Liver (tissue), 9 donors: ENCODE measurements around the gene SLC11A2. TPM values are rescaled to one million over a fixed set of nuclear protein-coding genes. Genes with fewer than 3 reads are reported as not detected.

Source experiments
- DNase-seq: peaks from one replicate; pipeline ENCODE4 v3.0.0-alpha.2; 2017; ENCODE audit warnings: low spot score
- H3K27ac ChIP-seq, 2 donors: one replicate each; pipeline ENCODE4 v1.7.0; 2013; ENCODE audit warnings: inconsistent platforms in 2 of 2, low read length in 2 of 2, control low read depth in 1 of 2, low read depth in 1 of 2, mild to moderate bottlenecking in 1 of 2
- H3K27me3 ChIP-seq, 4 donors: one replicate each; pipeline versions ENCODE4 v1.6.1 to v1.7.0; 2013; ENCODE audit warnings: low read length in 3 of 4, inconsistent platforms in 1 of 4, mild to moderate bottlenecking in 1 of 4, moderate library complexity in 1 of 4; ENCODE audit not compliant: control insufficient read depth in 4 of 4, insufficient read depth in 4 of 4
- H3K36me3 ChIP-seq, 4 donors: one replicate each; pipeline versions ENCODE4 v1.6.1 to v1.7.0; 2013; ENCODE audit warnings: low read length in 3 of 4, mild to moderate bottlenecking in 3 of 4, low read depth in 1 of 4, moderate library complexity in 1 of 4; ENCODE audit not compliant: control insufficient read depth in 4 of 4, insufficient read depth in 3 of 4
- H3K4me1 ChIP-seq, 4 donors: one replicate each; pipeline versions ENCODE4 v1.6.1 to v1.7.0; 2013; ENCODE audit warnings: low read length in 3 of 4, mild to moderate bottlenecking in 3 of 4, moderate library complexity in 1 of 4; ENCODE audit not compliant: control insufficient read depth in 4 of 4, insufficient read depth in 4 of 4
- H3K4me3 ChIP-seq, 3 donors: one replicate each; pipeline versions ENCODE4 v1.6.1 to v1.7.0; 2013; ENCODE audit warnings: low read length in 3 of 3, control low read depth in 1 of 3, low read depth in 1 of 3, mild to moderate bottlenecking in 1 of 3
- H3K9ac ChIP-seq, 2 donors: one replicate each; pipeline ENCODE4 v1.7.0; 2013; ENCODE audit warnings: low read length in 2 of 2, mild to moderate bottlenecking in 2 of 2, moderate library complexity in 2 of 2, control low read depth in 1 of 2, low read depth in 1 of 2
- H3K9me3 ChIP-seq, 4 donors: one replicate each; pipeline versions ENCODE4 v1.6.1 to v1.7.0; 2013; ENCODE audit warnings: low read length in 3 of 4; ENCODE audit not compliant: control insufficient read depth in 4 of 4
- EGR1 ChIP-seq, 2 donors: IDR thresholded peaks; 2 replicates each; pipeline ENCODE4 v1.6.1; 2016 to 2018; ENCODE audit warnings: antibody characterized with exemption in 2 of 2, low read depth in 2 of 2
- FOXA1 ChIP-seq: IDR thresholded peaks from 2 replicates; pipeline ENCODE4 v1.6.1; 2016; ENCODE audit warnings: antibody characterized with exemption
- GABPA ChIP-seq, 2 donors: IDR thresholded peaks in 1 of 2; conservative IDR thresholded peaks in 1 of 2; 2 replicates each; pipeline ENCODE4 v1.6.1; 2016; ENCODE audit warnings: antibody characterized with exemption in 2 of 2, mild to moderate bottlenecking in 1 of 2, moderate library complexity in 1 of 2
- HNF4A ChIP-seq, 2 donors: conservative IDR thresholded peaks; 2 replicates each; pipeline ENCODE4 v1.6.1; 2016; ENCODE audit warnings: antibody characterized with exemption in 2 of 2, mild to moderate bottlenecking in 2 of 2
- HNF4G ChIP-seq: IDR thresholded peaks from 2 replicates; pipeline ENCODE4 v1.6.1; 2016; ENCODE audit warnings: antibody characterized with exemption
- JUND ChIP-seq, 2 donors: IDR thresholded peaks; 2 replicates each; pipeline ENCODE4 v1.6.1; 2016; ENCODE audit warnings: antibody characterized with exemption in 2 of 2
- NR2F2 ChIP-seq: IDR thresholded peaks from 2 replicates; pipeline ENCODE4 v1.6.1; 2016; ENCODE audit warnings: antibody characterized with exemption
- RAD21 ChIP-seq, 2 donors: IDR thresholded peaks; 2 replicates each; pipeline ENCODE4 v1.6.1; 2016; ENCODE audit warnings: antibody characterized with exemption in 2 of 2, mild to moderate bottlenecking in 2 of 2
- RXRA ChIP-seq, 2 donors: IDR thresholded peaks; 2 replicates each; pipeline ENCODE4 v1.6.1; 2017 to 2018; ENCODE audit warnings: antibody characterized with exemption in 2 of 2, mild to moderate bottlenecking in 1 of 2
- SP1 ChIP-seq: IDR thresholded peaks from 2 replicates; pipeline ENCODE4 v1.6.1; 2018; ENCODE audit warnings: antibody characterized with exemption, mild to moderate bottlenecking
- TAF1 ChIP-seq: conservative IDR thresholded peaks from 2 replicates; pipeline ENCODE4 v1.6.1; 2016; ENCODE audit warnings: antibody characterized with exemption, mild to moderate bottlenecking
- WGBS: extraction: QIAGEN DNeasy Blood & Tissue Kit; methylation state at CpG from one replicate; pipeline ENCODE4 v1.1.7; 2013; 5-methylcytosine and 5-hydroxymethylcytosine counted together
- polyA plus RNA-seq, 2 donors: library from polyadenylated mRNA; stranded (reverse) in 1 of 2; unstranded in 1 of 2; fragments of 200-250 nt in 1 of 2; fragments of >200 nt in 1 of 2; fragmentation: Nextera tagmentation in 1 of 2; extraction: Ambion mirVana in 1 of 2; gene quantifications; one replicate each; pipeline versions ENCODE4 v1.2.1 to v1.2.3, GENCODE V29; 2013 to 2015
- total RNA-seq, 2 donors: library from RNA; depleted of rRNA; stranded (reverse); fragments of >200 nt; gene quantifications; one replicate each; pipeline ENCODE4 v1.2.3, GENCODE V29; 2014
- TF ChIP-seq, protein P1 (sequence below): IDR thresholded peaks from 2 replicates; pipeline ENCODE4 v1.6.1; 2016; ENCODE audit warnings: antibody characterized with exemption
- TF ChIP-seq, protein P2 (sequence below): IDR thresholded peaks from 2 replicates; pipeline ENCODE4 v1.6.1; 2016; ENCODE audit warnings: antibody characterized with exemption
- TF ChIP-seq, protein P3 (sequence below): IDR thresholded peaks from 2 replicates; pipeline ENCODE4 v1.6.1; 2016; ENCODE audit warnings: antibody characterized with exemption
- TF ChIP-seq, protein P4 (sequence below): fragments of 150-350 bp; IDR thresholded peaks from 2 replicates; pipeline ENCODE4 v1.5.1; 2017; ENCODE audit warnings: improper control_type of control experiment, low read depth, low read length; ENCODE audit not compliant: missing input control
- donor health status: healthy.
- donor health status: healthy.
- donor health status: healthy.
- donor health status: healthy.
- donor health status: healthy.

The SLC11A2 gene
- total and polyA plus RNA-seq, 4 donors: 15.2 to 108 (median 52.2) TPM

DNA sequence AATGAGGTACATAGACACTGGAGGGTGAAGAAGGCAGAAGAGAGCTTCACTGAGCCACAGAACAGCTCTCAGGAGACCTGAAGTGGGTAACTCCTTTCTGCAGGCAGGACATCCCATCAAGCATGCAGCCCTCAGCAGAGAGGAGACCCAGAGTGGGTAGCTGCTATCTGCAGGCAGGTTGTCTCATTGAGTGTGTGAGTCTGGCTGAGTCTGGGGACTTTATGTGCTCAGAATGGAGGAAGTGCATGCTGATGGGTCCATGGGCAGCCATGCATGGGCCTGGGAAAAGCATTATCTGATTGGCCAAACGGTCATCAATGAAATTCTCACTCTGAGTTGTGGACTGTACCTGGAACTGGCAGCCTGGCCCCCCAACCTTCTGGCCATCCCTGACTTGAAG, 88.5 kb downstream of the SLC11A2 start:
- no peak for DNase-seq
- Histone ChIP-seq H3K9ac (no peak overlapping the region), H3K9me3 (peaks cover 0 to 3% (median 0%) of the 10 kb centered on the region in 4 donors), H3K4me1 (peaks cover 9 to 40% (median 31%) of the 10 kb centered on the region in 4 donors), H3K36me3 (peaks cover 0 to 5% (median 2%) of the 10 kb centered on the region in 4 donors), H3K4me3 (no peak overlapping the region), H3K27ac (no peak overlapping the region), H3K27me3 (no peaks in the 10 kb centered on the region)
- WGBS: 98% methylated on average over 1 of the region's 1 CpG
- TF ChIP-seq HNF4G (no peak), SP1 (no peak), NR2F2 (no peak), TAF1 (no peak), RAD21 (IDR thresholded peaks at IDR 0.05) (no peak), FOXA1 (no peak), JUND (IDR thresholded peaks at IDR 0.05) (no peak)
- TF ChIP-seq, protein P1, sequence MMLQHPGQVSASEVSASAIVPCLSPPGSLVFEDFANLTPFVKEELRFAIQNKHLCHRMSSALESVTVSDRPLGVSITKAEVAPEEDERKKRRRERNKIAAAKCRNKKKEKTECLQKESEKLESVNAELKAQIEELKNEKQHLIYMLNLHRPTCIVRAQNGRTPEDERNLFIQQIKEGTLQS: no peak
- TF ChIP-seq, protein P2, sequence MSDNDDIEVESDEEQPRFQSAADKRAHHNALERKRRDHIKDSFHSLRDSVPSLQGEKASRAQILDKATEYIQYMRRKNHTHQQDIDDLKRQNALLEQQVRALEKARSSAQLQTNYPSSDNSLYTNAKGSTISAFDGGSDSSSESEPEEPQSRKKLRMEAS: no peak

DNA sequence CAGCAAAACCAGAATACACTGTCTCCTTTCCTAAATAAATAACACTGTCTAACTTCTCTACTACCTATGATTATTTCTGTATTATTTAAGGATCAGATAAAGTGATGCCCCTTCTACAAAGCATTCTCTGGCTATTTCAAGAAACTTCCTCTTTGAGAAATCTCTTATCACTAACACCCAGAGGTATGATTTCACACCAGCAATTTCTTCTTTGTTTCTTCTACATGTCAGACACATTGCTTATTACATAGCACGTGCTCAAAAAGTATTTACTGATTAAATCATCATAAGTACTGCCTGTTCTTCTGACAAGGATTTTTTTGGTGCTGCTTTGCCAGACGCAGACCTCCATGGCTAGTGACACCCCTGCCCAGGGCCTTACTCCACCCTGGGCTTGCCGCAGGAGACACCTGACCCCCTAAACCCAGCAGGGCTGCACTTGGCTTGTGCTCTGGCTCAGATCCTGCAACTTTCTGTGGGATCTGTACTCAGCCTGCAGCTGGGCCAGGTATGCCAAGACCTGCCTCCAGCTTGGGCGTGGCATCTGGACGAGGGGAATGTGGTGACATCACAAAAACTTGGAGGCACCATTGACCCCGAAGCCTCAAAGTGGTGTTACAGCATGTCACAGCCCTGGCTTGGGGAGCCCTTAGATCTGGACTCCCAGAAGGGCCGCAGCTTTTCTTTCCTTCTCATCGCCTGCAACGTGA, 89.2 kb downstream of the SLC11A2 start:
- Histone ChIP-seq H3K9ac (no peak overlapping the region), H3K27ac (no peak overlapping the region), H3K36me3 (peaks cover 0 to 5% (median 2%) of the 10 kb centered on the region in 4 donors), H3K4me3 (no peak overlapping the region), H3K4me1 (peaks cover 9 to 46% (median 38%) of the 10 kb centered on the region in 4 donors), H3K27me3 (no peaks in the 10 kb centered on the region), H3K9me3 (peaks cover 0 to 3% (median 0%) of the 10 kb centered on the region in 4 donors)
- TF ChIP-seq, protein P2: no peak
- TF ChIP-seq, protein P3, sequence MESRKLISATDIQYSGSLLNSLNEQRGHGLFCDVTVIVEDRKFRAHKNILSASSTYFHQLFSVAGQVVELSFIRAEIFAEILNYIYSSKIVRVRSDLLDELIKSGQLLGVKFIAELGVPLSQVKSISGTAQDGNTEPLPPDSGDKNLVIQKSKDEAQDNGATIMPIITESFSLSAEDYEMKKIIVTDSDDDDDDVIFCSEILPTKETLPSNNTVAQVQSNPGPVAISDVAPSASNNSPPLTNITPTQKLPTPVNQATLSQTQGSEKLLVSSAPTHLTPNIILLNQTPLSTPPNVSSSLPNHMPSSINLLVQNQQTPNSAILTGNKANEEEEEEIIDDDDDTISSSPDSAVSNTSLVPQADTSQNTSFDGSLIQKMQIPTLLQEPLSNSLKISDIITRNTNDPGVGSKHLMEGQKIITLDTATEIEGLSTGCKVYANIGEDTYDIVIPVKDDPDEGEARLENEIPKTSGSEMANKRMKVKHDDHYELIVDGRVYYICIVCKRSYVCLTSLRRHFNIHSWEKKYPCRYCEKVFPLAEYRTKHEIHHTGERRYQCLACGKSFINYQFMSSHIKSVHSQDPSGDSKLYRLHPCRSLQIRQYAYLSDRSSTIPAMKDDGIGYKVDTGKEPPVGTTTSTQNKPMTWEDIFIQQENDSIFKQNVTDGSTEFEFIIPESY: no peak
- TF ChIP-seq, protein P4, sequence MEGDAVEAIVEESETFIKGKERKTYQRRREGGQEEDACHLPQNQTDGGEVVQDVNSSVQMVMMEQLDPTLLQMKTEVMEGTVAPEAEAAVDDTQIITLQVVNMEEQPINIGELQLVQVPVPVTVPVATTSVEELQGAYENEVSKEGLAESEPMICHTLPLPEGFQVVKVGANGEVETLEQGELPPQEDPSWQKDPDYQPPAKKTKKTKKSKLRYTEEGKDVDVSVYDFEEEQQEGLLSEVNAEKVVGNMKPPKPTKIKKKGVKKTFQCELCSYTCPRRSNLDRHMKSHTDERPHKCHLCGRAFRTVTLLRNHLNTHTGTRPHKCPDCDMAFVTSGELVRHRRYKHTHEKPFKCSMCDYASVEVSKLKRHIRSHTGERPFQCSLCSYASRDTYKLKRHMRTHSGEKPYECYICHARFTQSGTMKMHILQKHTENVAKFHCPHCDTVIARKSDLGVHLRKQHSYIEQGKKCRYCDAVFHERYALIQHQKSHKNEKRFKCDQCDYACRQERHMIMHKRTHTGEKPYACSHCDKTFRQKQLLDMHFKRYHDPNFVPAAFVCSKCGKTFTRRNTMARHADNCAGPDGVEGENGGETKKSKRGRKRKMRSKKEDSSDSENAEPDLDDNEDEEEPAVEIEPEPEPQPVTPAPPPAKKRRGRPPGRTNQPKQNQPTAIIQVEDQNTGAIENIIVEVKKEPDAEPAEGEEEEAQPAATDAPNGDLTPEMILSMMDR: no peak
- TF ChIP-seq NR2F2 (no peak), HNF4A (conservative IDR thresholded peaks at IDR 0.05) (no peak), TAF1 (no peak), SP1 (no peak), HNF4G (no peak), RXRA (IDR thresholded peaks at IDR 0.05) (no peak), EGR1 (IDR thresholded peaks at IDR 0.05; ENCODE audit: low read depth in 2 of 2) (no peak), GABPA (IDR thresholded peaks at IDR 0.05 in 1 of 2, conservative IDR thresholded peaks at IDR 0.05 in 1 of 2) (no peak)
- TF ChIP-seq, protein P1: no peak
- no peak for DNase-seq
- WGBS: 91% methylated on average over 9 of the region's 9 CpGs
